SK-N-MC (cell line): ENCODE measurements around the gene ZC2HC1C.

ENCODE experiments used
- EZH2 ChIP-seq: fragments of 200-600 bp; sonication (generic); IDR thresholded peaks from one replicate; pipeline ENCODE4 v1.6.1; 2017; ENCODE audit warnings: antibody characterized with exemption
- POLR2AphosphoS5 ChIP-seq: IDR thresholded peaks from 2 replicates; pipeline ENCODE4 v1.6.1; 2012; ENCODE audit warnings: mild to moderate bottlenecking, low read depth, low read length, borderline replicate concordance

GRCh38 chr14:75067212-75067611, 2.2 kb upstream of the ZC2HC1C start:
- TF ChIP-seq POLR2AphosphoS5 (no peak), EZH2 (no peak)
